GM18505 (cell line): ENCODE results near the gene DAZAP1.

Source experiments
- ATAC-seq: cut with Tn5 transposase; IDR thresholded peaks from one replicate; pipeline ENCODE4 v1.9.1; 2021; ENCODE audit not compliant: unreplicated experiment
- POLR2A ChIP-seq: IDR thresholded peaks from 4 replicates; pipeline ENCODE4 v1.6.1; 2011; ENCODE audit warnings: borderline replicate concordance; ENCODE audit not compliant: insufficient read depth, insufficient read length; ENCODE audit errors: extremely low read depth

The DAZAP1 gene

GRCh38 chr19:1482361-1483130 is 75.2 kb downstream of the DAZAP1 start:
- ATAC-seq, result no peak
- TF ChIP-seq POLR2A, result no peak

- ATAC-seq, result no peak
Observed at GRCh38 chr19:1483131-1483978, 76.0 kb downstream of the DAZAP1 start.

DNA sequence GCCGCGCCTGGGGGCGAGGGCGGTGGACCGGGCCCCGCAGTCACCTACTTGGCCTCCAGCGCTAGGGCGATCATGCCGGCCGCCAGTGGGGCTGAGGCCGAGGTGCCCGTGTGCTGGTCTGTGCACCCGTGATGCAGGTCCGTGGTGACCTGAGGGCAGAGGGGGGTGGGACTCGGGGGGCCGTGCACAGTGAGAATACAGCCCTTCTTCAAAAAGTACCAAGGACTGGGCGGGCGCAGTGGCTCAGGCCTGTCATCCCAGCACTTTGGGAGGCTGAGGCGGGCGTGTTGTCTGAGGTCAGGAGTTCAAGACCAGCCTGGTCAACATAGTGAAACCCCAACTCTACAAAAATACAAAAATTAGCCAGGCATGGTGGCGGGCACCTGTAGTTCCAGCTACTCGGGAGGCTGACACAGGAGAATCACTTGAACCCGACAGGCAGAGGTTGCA is 76.6 kb downstream of the DAZAP1 start:
- ATAC-seq, result no peak
- TF ChIP-seq POLR2A, result no peak

More at GRCh38 chr19:1483131-1483978, 76.0 kb downstream of the DAZAP1 start:
- TF ChIP-seq POLR2A, result no peak
